Measurements from ENCODE around the gene ELAVL2. TPM values are rescaled to one million over a fixed set of nuclear protein-coding genes. Genes with fewer than 3 reads are reported as not detected.

The ELAVL2 gene
- total RNA-seq, 2 experiments from 2014 or later: not detected

GRCh38 chr9:23829580-23830475, 3.8 kb upstream of the ELAVL2 start:
- Mint-ChIP-seq H3K36me3 (ENCODE audit: low read depth) (no peaks in the 10 kb centered on the region), H3K4me3 (no peak overlapping the region), H3K9me3 (peaks cover 1% of the 10 kb centered on the region), H3K4me1 (ENCODE audit: low read depth) (no peaks in the 10 kb centered on the region), H3K27me3 (ENCODE audit: low read depth) (peaks cover 35% of the 10 kb centered on the region), H3K27ac (no peak overlapping the region)
- no peak for DNase-seq
- CTCF ChIA-PET: no interaction called here
- intact Hi-C loops (cut with micrococcal nuclease): no loop called here

DNA sequence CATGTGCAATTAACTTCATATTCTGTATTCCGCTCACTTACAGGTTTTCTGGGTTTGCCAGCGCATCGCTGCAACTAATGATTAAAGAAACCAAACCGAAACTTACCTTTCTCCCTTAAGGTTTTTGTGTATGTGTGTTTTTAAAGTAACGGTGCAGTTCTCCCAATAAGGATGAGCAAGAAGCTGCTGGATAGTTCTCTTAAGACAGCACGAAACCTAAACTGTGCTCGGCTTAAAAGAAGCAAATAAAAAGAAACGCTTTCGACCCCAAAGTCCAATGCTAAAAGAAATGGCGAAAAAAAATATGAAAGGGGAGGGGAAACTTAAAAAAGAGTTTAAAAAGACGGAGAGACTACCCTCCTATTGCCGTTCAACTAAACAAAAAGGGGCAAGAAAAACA, 340 bp downstream of the ELAVL2 start:
- H3K27ac Mint-ChIP-seq: no peak overlapping the region
- H3K9me3 Mint-ChIP-seq: no peaks in the 10 kb centered on the region
- H3K4me3 Mint-ChIP-seq: no peak overlapping the region
- CTCF ChIA-PET: no interaction called here
- H3K36me3 Mint-ChIP-seq (ENCODE audit: low read depth): peaks cover 4% of the 10 kb centered on the region
- intact Hi-C loops (cut with micrococcal nuclease): no loop called here
- DNase-seq: no peak
- peaks cover 38% of the 10 kb centered on the region for H3K27me3 Mint-ChIP-seq (ENCODE audit: low read depth)
- H3K4me1 Mint-ChIP-seq (ENCODE audit: low read depth): peaks cover 2% of the 10 kb centered on the region

DNA sequence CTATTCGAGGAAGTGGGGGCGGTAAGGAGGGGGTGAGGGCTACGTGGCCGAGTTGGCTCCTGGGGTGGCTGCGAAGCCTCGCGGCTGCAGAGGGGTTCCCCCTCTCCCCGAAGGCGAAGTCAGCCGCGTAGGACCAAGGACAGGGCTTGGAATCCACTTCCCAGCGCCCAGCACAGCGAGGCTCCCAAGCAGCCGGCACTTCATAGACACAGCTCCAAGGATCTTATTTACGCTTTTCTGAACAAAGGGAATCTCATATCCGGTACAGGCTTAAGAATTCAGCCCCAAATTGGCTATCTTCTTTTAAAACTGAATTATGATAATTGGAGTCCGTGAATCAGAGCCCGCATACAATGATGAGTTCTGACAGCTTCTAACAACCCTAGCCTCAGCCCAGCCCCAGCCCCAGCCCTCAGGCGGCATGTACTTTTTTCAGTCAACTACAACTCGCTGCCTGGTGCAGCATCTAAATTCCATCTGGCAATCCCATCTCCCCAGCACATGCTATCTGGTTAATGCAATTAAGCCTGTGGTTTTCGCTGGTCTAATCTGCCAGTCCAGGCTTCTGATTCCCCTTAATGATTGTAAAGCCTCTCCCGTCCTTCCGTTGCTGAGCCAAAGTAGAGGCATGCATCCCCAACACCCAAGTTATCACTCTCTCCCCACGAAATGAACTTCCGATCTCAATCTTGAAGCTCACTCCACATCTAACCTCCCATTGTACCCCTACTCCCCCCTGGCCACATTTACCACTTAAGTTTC, 1.0 kb downstream of the ELAVL2 start:
- CTCF ChIA-PET: no interaction called here
- Mint-ChIP-seq H3K27me3 (ENCODE audit: low read depth) (peaks cover 38% of the 10 kb centered on the region), H3K4me1 (ENCODE audit: low read depth) (peaks cover 2% of the 10 kb centered on the region), H3K4me3 (no peak overlapping the region), H3K9me3 (peaks cover under 1% of the 10 kb centered on the region), H3K27ac (no peak overlapping the region), H3K36me3 (ENCODE audit: low read depth) (peaks cover 4% of the 10 kb centered on the region)
- intact Hi-C loops (cut with micrococcal nuclease): no loop called here
- no peak for DNase-seq

GRCh38 chr9:23823986-23824829, 1.8 kb downstream of the ELAVL2 start:
- Mint-ChIP-seq H3K4me3 (no peak overlapping the region), H3K27me3 (ENCODE audit: low read depth) (peaks cover 39% of the 10 kb centered on the region), H3K9me3 (peaks cover 4% of the 10 kb centered on the region), H3K36me3 (ENCODE audit: low read depth) (peaks cover 7% of the 10 kb centered on the region), H3K27ac (no peak overlapping the region), H3K4me1 (ENCODE audit: low read depth) (peaks cover 2% of the 10 kb centered on the region)
- DNase-seq: no peak
- CTCF ChIA-PET: no interaction called here
- intact Hi-C loops (cut with micrococcal nuclease): no loop called here

- H3K4me1 Mint-ChIP-seq (ENCODE audit: low read depth): peaks cover 2% of the 10 kb centered on the region
- CTCF ChIA-PET: no interaction called here
- no peak for DNase-seq
- intact Hi-C loops (cut with micrococcal nuclease): no loop called here
- H3K27ac Mint-ChIP-seq: no peak overlapping the region
- no peak overlapping the region for H3K4me3 Mint-ChIP-seq
- peaks cover 7% of the 10 kb centered on the region for H3K36me3 Mint-ChIP-seq (ENCODE audit: low read depth)
- H3K27me3 Mint-ChIP-seq (ENCODE audit: low read depth): peaks cover 43% of the 10 kb centered on the region
- H3K9me3 Mint-ChIP-seq: peaks cover 4% of the 10 kb centered on the region
Observed at GRCh38 chr9:23823269-23823668, 2.8 kb downstream of the ELAVL2 start.

DNA sequence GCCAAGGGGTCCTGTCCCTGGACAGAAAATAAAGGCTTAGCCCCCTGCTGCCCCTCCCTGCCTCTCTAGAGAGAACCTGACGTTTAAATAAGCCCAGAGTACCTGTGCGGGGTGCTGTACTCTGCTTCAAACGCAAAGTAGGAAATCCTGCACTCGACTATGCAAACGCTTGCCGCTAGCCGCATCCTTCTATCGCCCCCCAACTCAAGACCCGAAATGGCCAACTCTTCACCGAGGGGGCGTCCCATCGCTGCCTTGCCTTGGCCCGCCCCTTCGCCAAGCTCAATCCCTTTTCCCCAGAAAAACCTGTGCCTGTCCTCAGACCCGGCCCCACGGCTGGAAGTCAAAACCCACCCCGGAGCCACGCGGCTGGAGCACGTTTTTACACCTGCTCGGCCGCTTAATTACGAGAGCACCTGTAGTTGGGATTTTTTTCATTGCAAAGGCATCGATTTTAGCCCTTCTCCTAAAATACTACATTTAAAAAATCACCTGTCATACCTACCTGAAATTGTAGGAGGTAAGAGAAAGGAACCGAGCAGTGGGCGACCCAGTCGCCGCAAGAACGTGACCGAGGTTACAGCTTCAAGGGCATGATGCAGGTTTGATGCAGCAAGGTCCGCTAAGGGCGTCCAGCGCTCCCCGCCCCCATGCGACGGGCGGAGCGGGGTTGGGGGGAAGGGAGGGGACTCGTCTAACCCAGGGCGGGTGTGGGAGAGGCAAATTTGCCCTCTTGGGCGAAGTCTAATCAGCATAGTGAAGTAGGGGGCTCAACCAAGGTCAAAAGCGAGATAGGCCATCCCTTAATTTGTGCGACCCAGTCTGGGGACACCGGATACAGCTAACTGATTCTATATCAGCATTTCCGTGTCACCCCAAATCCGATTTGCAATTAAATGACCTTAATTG, 3.5 kb downstream of the ELAVL2 start:
- Mint-ChIP-seq H3K27me3 (ENCODE audit: low read depth) (peaks cover 40% of the 10 kb centered on the region), H3K27ac (no peak overlapping the region), H3K36me3 (ENCODE audit: low read depth) (peaks cover 7% of the 10 kb centered on the region), H3K4me1 (ENCODE audit: low read depth) (peaks cover 2% of the 10 kb centered on the region), H3K4me3 (no peak overlapping the region), H3K9me3 (peaks cover 4% of the 10 kb centered on the region)
- intact Hi-C loops (cut with micrococcal nuclease): no loop called here
- CTCF ChIA-PET: no interaction called here
- no peak for DNase-seq

- no peak overlapping the region for H3K27ac Mint-ChIP-seq
- H3K4me3 Mint-ChIP-seq: no peak overlapping the region
- H3K36me3 Mint-ChIP-seq (ENCODE audit: low read depth): peaks cover 7% of the 10 kb centered on the region
- DNase-seq: no peak
- H3K9me3 Mint-ChIP-seq: peaks cover 4% of the 10 kb centered on the region
- H3K27me3 Mint-ChIP-seq (ENCODE audit: low read depth): peaks cover 40% of the 10 kb centered on the region
- CTCF ChIA-PET: no interaction called here
- H3K4me1 Mint-ChIP-seq (ENCODE audit: low read depth): peaks cover 2% of the 10 kb centered on the region
- intact Hi-C loops (cut with micrococcal nuclease): no loop called here
Observed at GRCh38 chr9:23821375-23822181, 4.5 kb downstream of the ELAVL2 start.

- peaks cover 7% of the 10 kb centered on the region for H3K36me3 Mint-ChIP-seq (ENCODE audit: low read depth)
- no peak overlapping the region for H3K27ac Mint-ChIP-seq
- peaks cover 4% of the 10 kb centered on the region for H3K9me3 Mint-ChIP-seq
- peaks cover 40% of the 10 kb centered on the region for H3K27me3 Mint-ChIP-seq (ENCODE audit: low read depth)
- CTCF ChIA-PET: no interaction called here
- H3K4me3 Mint-ChIP-seq: no peak overlapping the region
- H3K4me1 Mint-ChIP-seq (ENCODE audit: low read depth): peaks cover 2% of the 10 kb centered on the region
- intact Hi-C loops (cut with micrococcal nuclease): no loop called here
- DNase-seq: no peak
Observed at GRCh38 chr9:23820451-23821374, 5.3 kb downstream of the ELAVL2 start.

- Mint-ChIP-seq H3K4me3 (no peak overlapping the region), H3K36me3 (ENCODE audit: low read depth) (peaks cover 7% of the 10 kb centered on the region), H3K4me1 (ENCODE audit: low read depth) (peaks cover 2% of the 10 kb centered on the region), H3K27me3 (ENCODE audit: low read depth) (peaks cover 40% of the 10 kb centered on the region), H3K27ac (no peak overlapping the region), H3K9me3 (peaks cover 4% of the 10 kb centered on the region)
- no peak for DNase-seq
- intact Hi-C loops (cut with micrococcal nuclease): no loop called here
- CTCF ChIA-PET: no interaction called here
Observed at GRCh38 chr9:23819403-23819802, 6.6 kb downstream of the ELAVL2 start.

DNA sequence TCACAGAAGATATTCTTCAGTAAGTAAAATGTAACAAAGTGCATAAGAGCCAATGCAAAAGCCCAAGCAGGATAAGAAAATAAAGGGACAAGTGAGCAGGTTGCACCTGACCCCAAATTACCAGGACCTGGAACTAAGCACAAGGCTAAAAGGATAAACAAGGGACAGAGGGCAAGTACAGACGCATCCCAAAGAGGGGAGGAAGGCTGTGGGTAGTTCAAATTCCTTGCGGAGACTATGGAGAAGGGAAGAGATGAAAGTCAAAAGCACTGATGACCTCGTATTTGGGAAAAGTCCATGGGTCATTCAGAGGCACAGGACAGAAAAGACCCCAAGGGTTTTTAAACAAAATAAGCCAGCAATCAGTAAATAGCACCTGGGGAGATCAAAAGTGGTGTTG, 11.8 kb downstream of the ELAVL2 start:
- no peak for DNase-seq
- intact Hi-C loops (cut with micrococcal nuclease): no loop called here
- Mint-ChIP-seq H3K4me1 (ENCODE audit: low read depth) (no peaks in the 10 kb centered on the region), H3K4me3 (no peak overlapping the region), H3K27ac (no peak overlapping the region), H3K9me3 (no peaks in the 10 kb centered on the region), H3K36me3 (ENCODE audit: low read depth) (no peaks in the 10 kb centered on the region), H3K27me3 (ENCODE audit: low read depth) (peaks cover 10% of the 10 kb centered on the region)
- CTCF ChIA-PET: no interaction called here

Data from activated naive CD4-positive, alpha-beta T cell treated with anti-CD3 and anti-CD28 coated beads for 36 hours (primary cell).